Tibial nerve (tissue), 4 donors: Measurements from ENCODE around the gene NELL1.

Experiments used
- CTCF ChIP-seq, 5 experiments: fragments of 200-600 bp in 3 of 5; fragments of 450-650 bp in 2 of 5; sonication (generic) in 3 of 5; IDR thresholded peaks; one replicate each; pipeline ENCODE4 v1.5.1; 2016 to 2019; ENCODE audit warnings: antibody characterized with exemption in 5 of 5, mild to moderate bottlenecking in 3 of 5, moderate library complexity in 2 of 5
- EP300 ChIP-seq, 2 donors: sonication (generic); formaldehyde crosslinking; IDR thresholded peaks; one replicate each; pipeline ENCODE4 v1.6.1; 2017; ENCODE audit warnings: antibody characterized with exemption in 2 of 2, mild to moderate bottlenecking in 1 of 2
- POLR2A ChIP-seq, 2 donors: fragments of 450-650 bp; IDR thresholded peaks; one replicate each; pipeline ENCODE4 v1.6.1; 2017; ENCODE audit warnings: antibody characterized with exemption in 2 of 2, mild to moderate bottlenecking in 2 of 2, moderate library complexity in 2 of 2

DNA sequence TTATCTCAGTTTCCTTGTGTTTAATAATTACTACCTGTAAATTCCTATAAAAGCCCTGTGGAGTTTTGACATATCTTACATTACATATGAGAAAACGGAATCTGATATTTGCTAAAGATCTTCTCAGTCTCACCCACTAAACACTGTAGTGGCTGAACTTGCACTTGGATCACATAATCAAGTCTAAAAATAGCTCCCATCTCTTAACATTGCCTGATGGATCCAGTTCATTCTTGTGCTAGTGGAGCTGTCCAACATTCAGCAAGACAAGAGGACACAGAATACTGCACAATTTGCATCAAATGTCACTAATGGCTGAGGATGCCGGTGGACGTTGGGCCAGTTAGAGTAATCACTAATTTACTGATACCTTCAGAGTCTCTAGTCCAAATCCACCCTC, 953.6 kb downstream of the NELL1 start:
- TF ChIP-seq CTCF (IDR thresholded peaks at IDR 0.05): no peak
- no peak for TF ChIP-seq POLR2A (IDR thresholded peaks at IDR 0.05)
- TF ChIP-seq EP300 (IDR thresholded peaks at IDR 0.05): no peak
